Measurements from ENCODE around the gene ESPN.

DNA sequence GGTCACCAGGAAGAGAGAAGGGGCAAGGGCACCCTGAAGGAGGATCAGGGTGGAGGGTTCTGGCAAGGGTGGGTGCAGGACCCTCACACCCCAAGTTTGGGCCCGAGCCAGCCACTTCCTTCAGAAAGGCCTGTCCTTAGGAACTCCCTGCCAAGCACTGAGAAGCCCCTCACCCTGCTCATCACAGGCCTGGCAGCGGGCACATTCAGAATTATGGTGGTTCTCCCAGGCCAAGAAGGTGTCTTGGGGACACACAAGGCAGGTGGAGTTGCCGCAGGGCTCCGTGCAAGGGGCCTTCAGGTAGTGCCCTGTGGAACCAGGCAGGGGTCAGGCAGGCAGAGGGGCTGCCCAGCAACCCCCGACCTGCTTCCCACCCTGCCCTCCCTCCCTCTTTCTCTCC, 40.3 kb downstream of the ESPN start:
- no peak for TF ChIP-seq POLR2A (IDR thresholded peaks at IDR 0.05)
- TF ChIP-seq, protein P1, sequence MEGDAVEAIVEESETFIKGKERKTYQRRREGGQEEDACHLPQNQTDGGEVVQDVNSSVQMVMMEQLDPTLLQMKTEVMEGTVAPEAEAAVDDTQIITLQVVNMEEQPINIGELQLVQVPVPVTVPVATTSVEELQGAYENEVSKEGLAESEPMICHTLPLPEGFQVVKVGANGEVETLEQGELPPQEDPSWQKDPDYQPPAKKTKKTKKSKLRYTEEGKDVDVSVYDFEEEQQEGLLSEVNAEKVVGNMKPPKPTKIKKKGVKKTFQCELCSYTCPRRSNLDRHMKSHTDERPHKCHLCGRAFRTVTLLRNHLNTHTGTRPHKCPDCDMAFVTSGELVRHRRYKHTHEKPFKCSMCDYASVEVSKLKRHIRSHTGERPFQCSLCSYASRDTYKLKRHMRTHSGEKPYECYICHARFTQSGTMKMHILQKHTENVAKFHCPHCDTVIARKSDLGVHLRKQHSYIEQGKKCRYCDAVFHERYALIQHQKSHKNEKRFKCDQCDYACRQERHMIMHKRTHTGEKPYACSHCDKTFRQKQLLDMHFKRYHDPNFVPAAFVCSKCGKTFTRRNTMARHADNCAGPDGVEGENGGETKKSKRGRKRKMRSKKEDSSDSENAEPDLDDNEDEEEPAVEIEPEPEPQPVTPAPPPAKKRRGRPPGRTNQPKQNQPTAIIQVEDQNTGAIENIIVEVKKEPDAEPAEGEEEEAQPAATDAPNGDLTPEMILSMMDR (IDR thresholded peaks at IDR 0.05), result no peak

All from esophagus squamous epithelium (tissue), 4 donors.